ENCODE measurements around the gene NDUFS8. TPM values are rescaled to one million over a fixed set of nuclear protein-coding genes. Genes with fewer than 3 reads are reported as not detected.
A peak's percentile ranks its signal among the peaks of the same experiment; 100 is the strongest.

The NDUFS8 gene
- total and polyA plus RNA-seq, 2 of the 13 experiments (the other 11 are each of a cell fraction or from before 2014, with no cell fraction given): 96.7 to 158 TPM

- TF ChIP-seq HNRNPK (IDR thresholded peaks at IDR 0.05; ENCODE audit: low read depth, low read length, poor library complexity, severe bottlenecking) (peak; percentile 53), GTF3A (CRISPR knock-in tag; conservative IDR thresholded peaks at IDR 0.05) (no peak; the same call in 1 of the 2 replicates), TRAFD1 (CRISPR knock-in tag; IDR thresholded peaks at IDR 0.05; ENCODE audit: borderline replicate concordance) (0 out of 2 replicates have a peak, but pooled peaks have one; percentile 86), ZNF225 (CRISPR knock-in tag; IDR thresholded peaks at IDR 0.05) (no peak), RFX5 (IDR thresholded peaks at IDR 0.05; ENCODE audit: low read depth, low read length) (0 out of 2 replicates have a peak, but pooled peaks have one; percentile 28), E2F5 (CRISPR knock-in tag; conservative IDR thresholded peaks at IDR 0.05) (no peak), ZNF773 (CRISPR knock-in tag; IDR thresholded peaks at IDR 0.05; ENCODE audit: borderline replicate concordance) (0 out of 2 replicates have a peak, but pooled peaks have one; percentile 23), ADNP (CRISPR knock-in tag; IDR thresholded peaks at IDR 0.05) (peak; percentile 77; the same call in 1 of the 2 replicates), ZNF567 (CRISPR knock-in tag; IDR thresholded peaks at IDR 0.05; ENCODE audit: borderline replicate concordance) (peak; percentile 18; the same call in 1 of the 2 replicates), ZNF776 (CRISPR knock-in tag; IDR thresholded peaks at IDR 0.05) (peak; percentile 90), SIN3A (IDR thresholded peaks at IDR 0.05; ENCODE audit: borderline replicate concordance, low read depth, low read length) (peak; percentile 89), ZNF335 (CRISPR knock-in tag; IDR thresholded peaks at IDR 0.05) (peak; percentile 81; the same call in 1 of the 2 replicates), NFKBIZ (CRISPR knock-in tag; IDR thresholded peaks at IDR 0.05) (no peak)
- TF ChIP-seq, protein P1, sequence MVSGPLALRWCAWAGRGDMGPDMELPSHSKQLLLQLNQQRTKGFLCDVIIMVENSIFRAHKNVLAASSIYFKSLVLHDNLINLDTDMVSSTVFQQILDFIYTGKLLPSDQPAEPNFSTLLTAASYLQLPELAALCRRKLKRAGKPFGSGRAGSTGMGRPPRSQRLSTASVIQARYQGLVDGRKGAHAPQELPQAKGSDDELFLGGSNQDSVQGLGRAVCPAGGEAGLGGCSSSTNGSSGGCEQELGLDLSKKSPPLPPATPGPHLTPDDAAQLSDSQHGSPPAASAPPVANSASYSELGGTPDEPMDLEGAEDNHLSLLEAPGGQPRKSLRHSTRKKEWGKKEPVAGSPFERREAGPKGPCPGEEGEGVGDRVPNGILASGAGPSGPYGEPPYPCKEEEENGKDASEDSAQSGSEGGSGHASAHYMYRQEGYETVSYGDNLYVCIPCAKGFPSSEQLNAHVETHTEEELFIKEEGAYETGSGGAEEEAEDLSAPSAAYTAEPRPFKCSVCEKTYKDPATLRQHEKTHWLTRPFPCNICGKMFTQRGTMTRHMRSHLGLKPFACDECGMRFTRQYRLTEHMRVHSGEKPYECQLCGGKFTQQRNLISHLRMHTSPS (CRISPR knock-in tag; IDR thresholded peaks at IDR 0.05; ENCODE audit: low read depth): peak; percentile 92
- TF ChIP-seq, protein P2, sequence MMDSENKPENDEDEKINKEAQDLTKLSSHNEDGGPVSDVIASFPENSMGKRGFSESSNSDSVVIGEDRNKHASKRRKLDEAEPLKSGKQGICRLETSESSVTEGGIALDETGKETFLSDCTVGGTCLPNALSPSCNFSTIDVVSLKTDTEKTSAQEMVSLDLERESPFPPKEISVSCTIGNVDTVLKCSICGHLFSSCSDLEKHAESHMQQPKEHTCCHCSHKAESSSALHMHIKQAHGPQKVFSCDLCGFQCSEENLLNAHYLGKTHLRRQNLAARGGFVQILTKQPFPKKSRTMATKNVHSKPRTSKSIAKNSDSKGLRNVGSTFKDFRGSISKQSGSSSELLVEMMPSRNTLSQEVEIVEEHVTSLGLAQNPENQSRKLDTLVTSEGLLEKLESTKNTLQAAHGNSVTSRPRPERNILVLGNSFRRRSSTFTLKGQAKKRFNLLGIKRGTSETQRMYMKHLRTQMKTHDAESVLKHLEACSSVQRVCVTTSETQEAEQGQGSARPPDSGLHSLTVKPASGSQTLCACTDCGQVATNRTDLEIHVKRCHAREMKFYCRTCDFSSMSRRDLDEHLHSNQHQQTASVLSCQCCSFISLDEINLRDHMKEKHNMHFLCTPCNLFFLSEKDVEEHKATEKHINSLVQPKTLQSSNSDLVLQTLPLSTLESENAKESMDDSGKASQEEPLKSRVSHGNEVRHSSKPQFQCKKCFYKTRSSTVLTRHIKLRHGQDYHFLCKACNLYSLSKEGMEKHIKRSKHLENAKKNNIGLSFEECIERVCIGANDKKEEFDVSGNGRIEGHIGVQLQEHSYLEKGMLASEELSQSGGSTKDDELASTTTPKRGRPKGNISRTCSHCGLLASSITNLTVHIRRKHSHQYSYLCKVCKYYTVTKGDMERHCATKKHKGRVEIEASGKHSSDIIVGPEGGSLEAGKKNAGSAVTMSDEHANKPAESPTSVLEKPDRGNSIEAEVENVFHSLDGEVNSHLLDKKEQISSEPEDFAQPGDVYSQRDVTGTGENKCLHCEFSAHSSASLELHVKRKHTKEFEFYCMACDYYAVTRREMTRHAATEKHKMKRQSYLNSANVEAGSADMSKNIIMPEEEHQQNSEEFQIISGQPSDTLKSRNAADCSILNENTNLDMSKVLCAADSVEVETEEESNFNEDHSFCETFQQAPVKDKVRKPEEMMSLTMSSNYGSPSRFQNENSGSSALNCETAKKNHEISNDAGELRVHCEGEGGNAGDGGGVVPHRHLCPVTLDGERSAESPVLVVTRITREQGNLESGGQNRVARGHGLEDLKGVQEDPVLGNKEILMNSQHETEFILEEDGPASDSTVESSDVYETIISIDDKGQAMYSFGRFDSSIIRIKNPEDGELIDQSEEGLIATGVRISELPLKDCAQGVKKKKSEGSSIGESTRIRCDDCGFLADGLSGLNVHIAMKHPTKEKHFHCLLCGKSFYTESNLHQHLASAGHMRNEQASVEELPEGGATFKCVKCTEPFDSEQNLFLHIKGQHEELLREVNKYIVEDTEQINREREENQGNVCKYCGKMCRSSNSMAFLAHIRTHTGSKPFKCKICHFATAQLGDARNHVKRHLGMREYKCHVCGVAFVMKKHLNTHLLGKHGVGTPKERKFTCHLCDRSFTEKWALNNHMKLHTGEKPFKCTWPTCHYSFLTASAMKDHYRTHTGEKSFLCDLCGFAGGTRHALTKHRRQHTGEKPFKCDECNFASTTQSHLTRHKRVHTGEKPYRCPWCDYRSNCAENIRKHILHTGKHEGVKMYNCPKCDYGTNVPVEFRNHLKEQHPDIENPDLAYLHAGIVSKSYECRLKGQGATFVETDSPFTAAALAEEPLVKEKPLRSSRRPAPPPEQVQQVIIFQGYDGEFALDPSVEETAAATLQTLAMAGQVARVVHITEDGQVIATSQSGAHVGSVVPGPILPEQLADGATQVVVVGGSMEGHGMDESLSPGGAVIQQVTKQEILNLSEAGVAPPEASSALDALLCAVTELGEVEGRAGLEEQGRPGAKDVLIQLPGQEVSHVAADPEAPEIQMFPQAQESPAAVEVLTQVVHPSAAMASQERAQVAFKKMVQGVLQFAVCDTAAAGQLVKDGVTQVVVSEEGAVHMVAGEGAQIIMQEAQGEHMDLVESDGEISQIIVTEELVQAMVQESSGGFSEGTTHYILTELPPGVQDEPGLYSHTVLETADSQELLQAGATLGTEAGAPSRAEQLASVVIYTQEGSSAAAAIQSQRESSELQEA (CRISPR knock-in tag; IDR thresholded peaks at IDR 0.05; ENCODE audit: not compliant biosample characterization): no peak
- TF ChIP-seq, protein P3, sequence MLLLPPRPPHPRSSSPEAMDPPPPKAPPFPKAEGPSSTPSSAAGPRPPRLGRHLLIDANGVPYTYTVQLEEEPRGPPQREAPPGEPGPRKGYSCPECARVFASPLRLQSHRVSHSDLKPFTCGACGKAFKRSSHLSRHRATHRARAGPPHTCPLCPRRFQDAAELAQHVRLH (CRISPR knock-in tag; IDR thresholded peaks at IDR 0.05; ENCODE audit: borderline replicate concordance, low read depth): peak; percentile 84
Measured at GRCh38 chr11:68038226-68038717, 7.8 kb downstream of the NDUFS8 start (continued).
